NCI-H2171 (cell line): ENCODE results near the gene PNPLA5.
"Not testable (repeated sequence)": the region's sequence is repeated elsewhere in the genome, so short reads cannot be mapped to it uniquely, and the experiment has no call there.

Source experiments
- DNase-seq: peaks from one replicate; lab custom pipeline; 2025; lab: John Stamatoyannopoulos, UW

PNPLA5 gene

GRCh38 chr22:43891360-43892182 lies at the start of gene PNPLA5:
Gene PNPLA5, minus strand, starts transcription at chr22:43892013. Its CDS starts 133 bp downstream, at chr22:43891880.
- DNase-seq = no peak

GRCh38 chr22:43941449-43941848 lies 49.6 kb upstream of the PNPLA5 start:
- DNase-seq = no peak

GRCh38 chr22:43931771-43932170 lies 40.0 kb upstream of the PNPLA5 start:
- no peak for DNase-seq

- DNase-seq = no peak
Measured at GRCh38 chr22:43928908-43929307, 37.1 kb upstream of the PNPLA5 start.

- DNase-seq = no peak
Measured at GRCh38 chr22:43928468-43928867, 36.7 kb upstream of the PNPLA5 start.

GRCh38 chr22:43926349-43926710 lies 34.5 kb upstream of the PNPLA5 start:
- DNase-seq = no peak

- DNase-seq = no peak
Measured at GRCh38 chr22:43925433-43926348, 33.9 kb upstream of the PNPLA5 start.

- no peak for DNase-seq
Measured at GRCh38 chr22:43924877-43925276, 33.1 kb upstream of the PNPLA5 start.

GRCh38 chr22:43923631-43924464 lies 32.0 kb upstream of the PNPLA5 start, which contains the start of gene PNPLA3:
Gene PNPLA3, plus strand, starts transcription at chr22:43923805. Its CDS starts 107 bp downstream, at chr22:43923912.
- peak; percentile 93 for DNase-seq

- DNase-seq = no peak
Measured at GRCh38 chr22:43923191-43923590, 31.4 kb upstream of the PNPLA5 start.

- no peak for DNase-seq
Measured at GRCh38 chr22:43922123-43922522, 30.3 kb upstream of the PNPLA5 start.

GRCh38 chr22:43921370-43921769 lies 29.6 kb upstream of the PNPLA5 start:
- no peak for DNase-seq

- DNase-seq = no peak
Measured at GRCh38 chr22:43919106-43919973, 27.5 kb upstream of the PNPLA5 start.

- DNase-seq = no peak
Measured at GRCh38 chr22:43917521-43917920, 25.7 kb upstream of the PNPLA5 start.

- no peak for DNase-seq
Measured at GRCh38 chr22:43911351-43911750, 19.5 kb upstream of the PNPLA5 start.

GRCh38 chr22:43910178-43910695 lies 18.4 kb upstream of the PNPLA5 start:
- no peak for DNase-seq

GRCh38 chr22:43909708-43910107 lies 17.9 kb upstream of the PNPLA5 start:
- DNase-seq = no peak

- DNase-seq = no peak
Measured at GRCh38 chr22:43905681-43906080, 13.9 kb upstream of the PNPLA5 start.

GRCh38 chr22:43904412-43904811 lies 12.6 kb upstream of the PNPLA5 start:
- not testable (repeated sequence) for DNase-seq

- peak; percentile 35 for DNase-seq
Measured at GRCh38 chr22:43903033-43903432, 11.2 kb upstream of the PNPLA5 start.
